ENCODE measurements around the gene SNAPC4.
"Not testable (repeated sequence)": the region's sequence is repeated elsewhere in the genome, so short reads cannot be mapped to it uniquely, and the experiment has no call there.

SNAPC4 gene

DNA sequence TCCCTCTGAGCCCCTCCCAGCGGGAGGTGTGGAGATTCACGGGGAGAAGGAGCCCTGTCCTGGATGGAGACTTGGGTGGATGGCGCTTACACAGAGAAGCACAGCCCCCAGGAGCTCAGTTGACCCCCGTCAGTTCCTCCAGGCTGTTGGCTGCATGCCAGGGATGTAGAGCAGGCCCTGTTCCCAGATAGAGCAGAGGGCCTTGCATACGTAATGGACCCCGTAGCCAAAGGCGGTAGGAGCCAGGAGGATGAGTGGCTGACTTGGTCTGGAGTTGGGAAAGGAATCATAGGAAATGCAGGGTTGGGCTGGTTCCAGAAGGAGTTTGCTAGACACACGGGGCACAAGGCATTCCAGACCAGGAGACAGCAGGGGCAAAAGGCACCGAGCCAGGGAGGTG is 13.0 kb upstream of the SNAPC4 start:
- DNase-seq (ENCODE audit: insufficient read length, low spot score): no peak
- FAIRE-seq: no peak

DNA sequence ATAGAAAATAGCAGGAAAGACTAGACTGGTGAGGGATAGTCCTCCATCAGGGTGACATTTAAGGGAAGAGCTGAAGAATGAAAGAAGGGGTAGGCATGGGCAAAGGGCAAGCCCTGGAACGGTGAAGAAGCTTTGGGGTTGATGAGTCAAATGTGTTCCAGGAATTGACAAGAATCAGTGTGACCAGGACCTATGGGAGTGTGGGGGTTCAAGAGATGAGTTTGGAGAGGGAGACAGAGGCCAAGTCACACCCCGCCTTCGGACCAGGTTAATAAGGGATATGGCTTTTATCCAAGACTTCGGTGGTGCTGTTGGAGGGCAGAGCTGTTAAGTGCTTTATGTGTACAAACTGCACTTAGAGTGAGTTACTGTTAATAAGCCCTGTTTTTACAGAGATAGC is 11.4 kb upstream of the SNAPC4 start:
- FAIRE-seq (no peak), DNase-seq (ENCODE audit: insufficient read length, low spot score) (no peak)

DNA sequence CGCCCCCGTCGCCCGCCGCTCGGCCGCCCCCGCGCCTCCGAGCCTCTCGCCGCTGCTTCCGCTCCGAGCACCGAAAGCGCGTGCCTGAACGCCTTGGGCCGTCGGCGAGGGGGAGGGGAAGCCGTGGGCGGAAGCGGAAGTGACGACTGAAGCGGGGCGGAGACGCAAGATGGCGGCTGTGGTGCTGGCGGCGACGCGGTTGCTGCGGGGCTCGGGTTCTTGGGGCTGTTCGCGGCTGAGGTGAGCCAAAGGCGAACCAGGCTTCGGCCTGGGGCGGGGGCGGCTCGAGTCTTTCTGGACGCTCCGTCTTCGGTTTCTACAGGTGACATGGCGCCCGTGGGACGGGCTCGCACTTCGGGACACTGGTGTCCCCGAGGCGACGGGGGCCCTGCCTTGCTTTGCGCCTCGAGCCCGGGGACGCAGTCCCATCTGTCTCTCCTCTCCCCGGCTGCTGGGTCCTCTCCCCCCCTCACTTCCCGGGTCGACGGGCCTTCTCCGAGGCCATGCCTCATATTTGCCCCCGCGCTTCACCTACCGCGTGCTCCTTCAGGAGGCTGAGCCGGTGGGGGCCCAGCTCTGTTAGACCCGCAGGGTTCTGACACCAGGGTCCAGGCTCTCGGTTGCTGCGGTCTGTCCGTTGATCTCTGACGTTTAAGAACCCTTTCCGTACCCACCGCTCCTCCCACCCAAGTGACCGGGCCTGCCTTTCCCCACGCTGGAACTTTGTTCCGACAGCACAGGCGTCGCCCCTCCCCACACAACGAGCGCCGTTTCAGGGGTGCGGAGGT is 10.7 kb upstream of the SNAPC4 start, which contains the start of the genes ENTR1 and PMPCA:
Gene ENTR1 (minus strand): TSS at position 115 of the 788 bp plus-strand sequence. CDS start 217 bp downstream, outside the sequence.
Gene PMPCA (plus strand): TSS at position 159 of the 788 bp plus-strand sequence. CDS start 11 bp downstream, at position 170.
- DNase-seq (ENCODE audit: insufficient read length, low spot score) (peak; percentile 90), FAIRE-seq (peak; percentile 83)

DNA sequence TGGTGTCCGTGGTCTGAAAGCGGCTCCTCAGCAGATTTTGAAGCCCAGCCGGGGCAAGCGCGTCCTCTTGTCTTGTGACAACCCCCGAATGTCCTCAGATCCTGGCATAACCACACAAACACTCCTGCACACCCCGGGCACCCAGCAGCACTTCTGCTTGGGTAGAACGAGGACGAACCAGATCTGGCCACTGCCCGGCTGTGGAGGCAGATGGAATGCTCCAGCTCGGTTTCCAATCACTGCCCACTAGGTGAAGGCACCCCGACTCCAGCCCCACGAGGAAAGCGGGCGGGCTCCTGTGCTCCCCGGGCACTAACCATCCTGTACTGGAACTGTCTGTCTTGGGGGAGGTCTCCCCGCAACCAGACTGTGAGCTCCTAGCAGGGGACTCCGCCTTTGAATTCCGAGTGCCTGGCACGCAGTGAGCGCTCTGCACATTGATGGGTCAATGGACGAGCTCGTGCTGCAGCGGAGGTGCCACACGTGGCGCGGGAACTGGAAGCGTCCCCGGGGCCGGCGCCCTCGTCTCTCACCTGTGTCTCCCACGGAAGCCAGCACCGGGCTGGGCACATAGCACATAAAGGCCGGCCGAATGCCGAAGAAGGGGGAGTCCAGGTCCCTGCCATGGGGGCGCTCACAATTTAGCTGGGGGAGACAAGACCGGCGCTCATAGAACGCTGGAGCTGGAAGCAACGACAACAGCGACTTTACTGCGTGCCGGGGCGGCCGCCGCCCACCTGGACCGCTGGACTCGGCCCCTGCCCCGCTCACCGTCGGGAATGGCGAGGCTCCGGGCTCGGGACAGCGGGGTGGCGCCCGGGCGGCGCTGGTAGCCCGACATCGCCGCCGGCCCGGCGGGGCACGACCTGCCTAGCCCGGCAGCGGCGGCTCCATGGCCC is 9.8 kb upstream of the SNAPC4 start:
- FAIRE-seq (no peak), DNase-seq (ENCODE audit: insufficient read length, low spot score) (peak; percentile 41)

DNA sequence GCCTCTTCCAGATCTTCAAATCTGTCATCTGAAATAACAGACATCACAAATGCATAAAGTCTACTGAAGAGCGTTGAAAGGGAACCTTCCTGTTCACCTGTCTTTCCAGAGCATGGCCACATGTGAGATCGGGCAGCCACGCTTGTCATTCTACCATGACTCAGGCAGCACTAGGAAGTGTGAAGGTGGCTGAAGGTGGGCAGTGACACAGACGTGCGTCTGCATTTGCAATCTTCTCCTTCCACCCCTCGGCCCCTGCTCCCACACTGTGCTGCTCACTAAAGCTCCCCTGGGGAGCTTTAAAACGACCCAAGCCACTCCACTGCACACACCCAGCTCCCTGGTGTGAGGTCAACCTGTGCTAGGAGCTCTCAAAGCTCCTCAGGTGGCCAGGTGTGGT is 7.9 kb upstream of the SNAPC4 start:
- FAIRE-seq (no peak), DNase-seq (ENCODE audit: insufficient read length, low spot score) (no peak)

DNA sequence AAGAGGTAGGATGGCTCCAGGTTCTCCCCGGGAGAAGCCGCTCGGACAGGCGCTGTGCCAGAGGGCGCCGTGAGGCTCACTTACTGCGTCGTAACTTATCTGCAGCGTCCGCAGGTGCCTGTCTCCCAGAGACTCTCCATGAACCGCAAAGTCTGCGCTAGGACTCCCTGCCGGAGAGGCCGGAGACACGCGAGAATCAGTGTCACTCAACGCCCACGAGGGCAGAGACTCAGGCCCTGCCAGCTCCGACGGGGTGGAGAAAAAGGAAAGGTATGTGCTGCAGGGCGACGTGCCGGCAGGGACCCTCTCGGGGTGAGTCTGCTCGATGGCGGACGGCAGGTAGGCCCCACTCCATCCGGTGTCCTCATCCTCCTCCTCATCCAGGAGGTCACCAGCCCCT is 7.1 kb upstream of the SNAPC4 start:
- FAIRE-seq; DNase-seq (ENCODE audit: insufficient read length, low spot score): not testable (repeated sequence)

GRCh38 chr9:136405904-136406303 is 5.9 kb upstream of the SNAPC4 start:
- not testable (repeated sequence) for DNase-seq (ENCODE audit: insufficient read length, low spot score); FAIRE-seq

- FAIRE-seq (no peak), DNase-seq (ENCODE audit: insufficient read length, low spot score) (no peak)
Observed at GRCh38 chr9:136405481-136405880, 5.5 kb upstream of the SNAPC4 start.

GRCh38 chr9:136404801-136405136 is 4.8 kb upstream of the SNAPC4 start:
- FAIRE-seq: no peak

GRCh38 chr9:136403915-136404800 is 4.2 kb upstream of the SNAPC4 start:
- DNase-seq (ENCODE audit: insufficient read length, low spot score): no peak
- no peak for FAIRE-seq

More at GRCh38 chr9:136404801-136405136, 4.8 kb upstream of the SNAPC4 start:
- no peak for DNase-seq (ENCODE audit: insufficient read length, low spot score)

GRCh38 chr9:136403538-136403914 is 3.6 kb upstream of the SNAPC4 start:
- no peak for FAIRE-seq

DNA sequence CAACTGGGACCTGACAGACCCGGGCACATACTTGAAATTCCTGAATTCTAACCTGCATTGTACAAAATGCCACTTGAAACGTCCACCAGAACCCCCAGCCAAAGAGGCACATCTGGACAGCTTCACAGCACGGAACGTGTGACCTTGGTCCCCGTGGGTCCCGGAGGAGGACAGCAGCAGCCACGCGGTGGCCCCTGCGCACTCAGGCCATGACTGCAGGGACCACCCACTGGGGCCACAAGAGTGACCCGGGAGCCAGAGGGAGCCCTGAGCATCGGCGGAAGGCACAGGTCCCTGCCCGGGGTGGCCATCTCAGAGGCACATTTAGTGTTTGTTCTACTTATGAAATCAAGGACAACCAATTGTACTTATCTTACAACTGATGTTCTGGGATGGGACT is 2.1 kb upstream of the SNAPC4 start:
- no peak for DNase-seq (ENCODE audit: insufficient read length, low spot score)
- FAIRE-seq: no peak

More at GRCh38 chr9:136403538-136403914, 3.6 kb upstream of the SNAPC4 start:
- DNase-seq (ENCODE audit: insufficient read length, low spot score): no peak

DNA sequence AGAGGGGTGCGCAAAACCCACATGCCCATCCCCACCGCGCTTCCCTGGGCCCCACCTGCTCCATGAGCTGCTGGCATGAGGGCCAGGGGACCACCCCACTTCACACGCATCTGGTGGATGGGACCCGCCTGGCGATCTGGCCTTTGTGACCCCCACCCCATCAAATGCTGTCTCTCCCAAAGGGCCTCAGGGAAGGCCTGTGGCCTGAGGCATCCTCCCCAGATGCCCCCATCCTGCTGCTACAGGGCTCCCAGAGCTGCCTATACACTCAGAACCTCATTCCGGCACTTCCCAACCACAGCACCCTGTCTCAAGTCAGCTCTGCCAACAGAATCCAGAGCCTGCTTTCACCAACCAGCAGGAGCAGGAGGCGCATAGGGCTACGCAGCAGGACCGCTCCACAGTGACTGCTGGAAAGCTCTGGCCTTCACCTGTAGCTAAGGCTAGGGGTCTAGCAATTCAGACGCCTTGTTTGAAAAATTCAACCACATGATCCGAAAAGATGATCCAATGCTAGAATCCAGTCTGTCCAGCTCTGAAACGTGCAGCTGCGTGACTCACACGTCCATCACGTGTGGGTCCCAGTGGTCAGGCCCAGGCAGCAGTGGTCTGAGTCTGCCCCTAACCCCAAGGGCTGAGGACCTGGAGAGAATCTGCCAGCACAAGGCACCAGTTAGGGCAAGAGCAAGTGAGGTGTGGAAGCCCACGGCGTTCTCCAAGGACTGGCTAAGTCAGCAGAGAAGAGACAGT is 1.4 kb upstream of the SNAPC4 start:
- no peak for FAIRE-seq
- DNase-seq (ENCODE audit: insufficient read length, low spot score): no peak

GRCh38 chr9:136399176-136400037 is 563 bp downstream of the SNAPC4 start:
- FAIRE-seq (no peak), DNase-seq (ENCODE audit: insufficient read length, low spot score) (peak; percentile 5)

DNA sequence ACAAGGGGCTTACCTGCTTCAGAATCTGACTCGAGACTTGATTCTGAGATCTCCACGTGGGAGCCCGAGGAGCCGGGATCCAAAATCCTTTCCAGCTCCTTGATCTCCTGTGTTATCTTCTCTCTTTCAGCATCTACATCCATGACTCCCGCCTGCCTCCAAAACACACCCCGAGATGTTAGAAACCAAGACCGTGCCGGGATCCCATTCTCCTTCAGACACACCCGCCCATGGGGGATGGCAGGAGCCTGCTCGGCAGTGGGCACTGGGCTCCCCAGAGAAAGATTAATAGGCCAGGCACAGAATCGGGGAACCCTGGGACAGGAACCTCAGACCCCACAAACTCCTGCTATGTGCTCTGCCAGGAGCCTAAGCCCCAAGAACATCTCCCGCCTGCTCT is 1.7 kb downstream of the SNAPC4 start:
- no peak for DNase-seq (ENCODE audit: insufficient read length, low spot score)
- FAIRE-seq: no peak

DNA sequence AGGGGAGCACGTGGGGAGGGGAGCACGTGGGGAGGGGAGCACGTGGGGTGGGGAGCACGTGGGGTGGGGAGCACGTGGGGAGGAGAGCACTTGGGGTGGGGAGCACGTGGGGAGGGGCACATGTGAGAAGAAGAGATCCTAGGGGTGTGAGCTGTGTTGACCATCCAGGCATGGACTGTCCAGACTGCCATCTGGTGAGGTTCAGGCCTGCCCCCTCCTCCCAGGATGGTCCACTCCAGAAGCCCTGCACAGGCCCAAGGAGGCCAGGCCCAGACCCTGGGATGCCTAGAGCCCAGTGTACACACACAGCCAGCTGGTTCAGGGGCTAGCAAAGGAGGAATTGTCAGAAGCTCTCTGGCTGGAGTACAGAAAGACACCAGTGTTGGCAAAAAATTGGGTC is 2.3 kb downstream of the SNAPC4 start:
- FAIRE-seq: no peak

DNA sequence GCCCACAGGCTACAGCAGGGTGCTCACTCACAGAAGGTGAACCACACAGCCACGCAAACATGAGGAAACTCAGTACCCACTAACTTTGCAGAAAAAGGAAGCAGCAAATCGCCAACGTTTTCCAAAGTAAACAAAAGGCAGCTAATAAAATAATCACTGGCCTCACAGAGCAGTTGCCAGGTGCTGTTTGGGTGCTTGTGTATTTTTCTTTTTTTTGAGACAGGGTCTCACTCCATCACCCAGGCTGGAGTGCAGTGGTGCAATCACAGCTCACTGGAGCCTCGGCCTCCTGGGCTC is 3.8 kb downstream of the SNAPC4 start:
- FAIRE-seq: no peak

More for the DNA sequence above, 2.3 kb downstream of the SNAPC4 start:
- no peak for DNase-seq (ENCODE audit: insufficient read length, low spot score)

GRCh38 chr9:136395345-136396218 is 4.4 kb downstream of the SNAPC4 start:
- DNase-seq (ENCODE audit: insufficient read length, low spot score) (no peak), FAIRE-seq (no peak)

More for the DNA sequence above, 3.8 kb downstream of the SNAPC4 start:
- no peak for DNase-seq (ENCODE audit: insufficient read length, low spot score)
